G401 (cell line): ENCODE data around the gene KSR1. TPM values are rescaled to one million over a fixed set of nuclear protein-coding genes. Genes with fewer than 3 reads are reported as not detected.
"Not testable (repeated sequence)": the region's sequence is repeated elsewhere in the genome, so short reads cannot be mapped to it uniquely, and the experiment has no call there.

Source experiments
- DNase-seq: peaks from one replicate; pipeline ENCODE4 v3.0.0-alpha.2; 2015; ENCODE audit warnings: low spot score
- in situ Hi-C: cut with HindIII; loops from 2 replicates; pipeline ENCODE4 v1.10.0; 2016; ENCODE audit warnings: low sequenced_read_pairs, mixed read lengths
- total RNA-seq: library from RNA; depleted of rRNA; stranded (reverse); fragments of >200 nt; shearing (Covaris generic); gene quantifications from 2 replicates; pipeline ENCODE4 v1.2.3, GENCODE V29; 2014

KSR1 gene
- total RNA-seq, 1 experiment from 2014 or later, result 6.0 TPM

DNA sequence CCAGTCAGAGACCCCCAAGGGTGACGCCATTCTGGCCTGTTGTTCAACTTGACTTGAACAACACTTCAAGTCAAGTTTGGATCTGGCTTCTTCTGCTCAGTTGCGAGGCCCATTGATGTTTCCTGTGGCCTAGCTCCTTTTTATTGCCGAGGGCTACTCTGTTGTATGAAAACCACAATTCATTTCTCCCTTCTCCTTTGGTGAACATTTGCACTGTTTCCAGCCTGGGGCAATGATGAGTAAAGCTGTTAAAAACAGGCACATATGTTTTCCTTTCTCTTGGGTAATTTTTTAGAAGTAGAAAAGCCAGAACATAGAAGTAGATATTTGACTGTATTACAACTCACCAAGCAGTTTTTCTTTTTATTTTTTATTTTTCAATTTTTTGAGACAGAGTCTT is 173.0 kb downstream of the KSR1 start:
- DNase-seq, in situ Hi-C loops: not testable (repeated sequence)

DNA sequence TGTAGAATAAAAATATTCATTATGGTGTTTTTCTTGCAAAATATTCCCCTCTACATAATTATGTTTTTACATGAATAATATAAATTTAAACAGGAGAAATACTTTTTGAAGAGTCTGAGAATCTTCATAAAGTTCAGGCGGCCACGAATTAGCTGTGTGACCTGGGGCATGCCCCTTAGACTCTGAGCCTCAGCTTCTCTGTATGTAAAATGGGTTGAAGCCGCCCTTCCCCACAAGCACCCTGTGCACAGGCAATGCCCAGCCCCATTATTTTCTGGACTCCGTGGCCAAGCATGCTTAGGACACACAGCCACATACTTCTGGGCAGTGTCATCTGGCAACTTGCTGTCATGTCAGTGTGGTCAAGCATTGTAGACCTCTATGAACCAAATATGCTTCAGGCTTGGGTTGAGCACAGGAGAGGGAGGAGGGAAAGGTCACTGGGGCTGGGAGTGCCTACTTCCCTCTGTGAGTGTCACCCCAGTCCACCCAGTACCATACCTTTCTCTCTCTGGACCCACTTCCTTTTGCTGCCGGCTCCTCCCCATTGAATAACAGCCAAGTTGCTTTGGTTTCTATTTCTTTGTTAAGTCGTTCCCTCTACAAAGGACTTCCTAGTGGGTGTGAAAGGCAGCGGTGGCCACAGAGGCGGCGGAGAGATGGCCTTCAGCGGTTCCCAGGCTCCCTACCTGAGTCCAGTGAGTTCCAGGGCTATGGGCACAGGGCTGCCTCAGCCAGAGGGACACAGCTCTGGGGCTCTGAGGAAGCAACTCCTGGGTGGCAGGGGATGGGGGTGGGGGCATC is 174.6 kb downstream of the KSR1 start, which contains the start of gene LGALS9:
Gene LGALS9, plus strand, starts transcription at position 582 of the 804 bp plus-strand sequence. Its CDS starts 78 bp downstream, at position 660.
- in situ Hi-C loops, result no loop called here
- DNase-seq, result no peak

DNA sequence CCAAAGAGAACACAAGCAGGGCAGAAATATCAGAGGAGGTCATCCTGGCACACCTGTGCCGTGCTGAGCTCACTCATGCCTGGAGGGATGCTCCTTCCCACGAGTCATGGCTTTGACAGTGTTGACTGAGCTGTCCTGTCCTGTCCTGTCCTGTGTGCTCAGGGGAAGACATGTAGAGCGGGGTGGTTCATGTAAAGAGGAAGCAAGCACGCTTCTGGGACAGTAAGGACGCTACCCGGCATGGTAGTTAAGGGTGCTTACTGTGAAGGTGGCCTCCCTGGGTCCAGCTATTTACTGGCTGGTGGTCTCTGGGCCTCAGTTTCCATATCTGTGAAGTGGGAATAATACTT is 175.1 kb downstream of the KSR1 start:
- DNase-seq, result no peak
- in situ Hi-C loops, result no loop called here

- no peak for DNase-seq
- in situ Hi-C loops, result no loop called here
Measured at GRCh38 chr17:27631897-27632725, 175.9 kb downstream of the KSR1 start.

- in situ Hi-C loops, result not testable (repeated sequence)
- peak; percentile 23 for DNase-seq
Measured at GRCh38 chr17:27632766-27633165, 176.5 kb downstream of the KSR1 start.

DNA sequence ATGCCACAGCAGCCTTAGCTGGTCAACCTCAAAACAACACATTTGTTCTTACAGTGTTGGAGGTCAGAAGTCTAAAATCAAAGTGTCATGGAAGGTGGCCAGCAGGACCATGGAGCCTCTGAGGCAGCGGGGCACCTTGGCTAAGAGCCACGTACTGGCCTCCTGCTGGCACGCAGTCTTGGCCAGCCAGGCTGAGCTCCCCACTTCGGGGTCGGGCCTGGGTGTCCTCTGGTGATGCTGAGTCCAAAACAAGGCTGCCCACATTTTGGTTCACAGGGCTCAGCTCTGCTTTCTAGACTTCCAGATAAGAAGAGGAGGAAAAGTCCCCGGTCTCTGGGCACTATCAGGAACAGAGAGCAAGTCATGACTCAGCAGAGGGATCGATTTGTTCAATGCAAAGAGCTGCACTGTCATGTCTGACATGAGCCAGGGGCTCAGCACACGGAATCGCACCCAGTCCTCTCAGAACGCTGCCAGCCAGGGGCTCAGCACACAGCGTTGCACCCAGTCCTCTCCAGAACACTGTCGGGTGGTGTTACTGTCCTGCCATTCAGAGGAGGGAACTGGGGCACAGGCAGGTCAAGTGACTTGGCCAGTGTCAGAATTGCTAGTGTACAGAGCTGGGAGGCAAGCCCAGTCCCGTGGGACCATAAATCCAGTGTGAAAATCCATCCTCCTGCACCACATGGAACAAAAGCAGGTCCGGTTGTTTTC is 177.2 kb downstream of the KSR1 start:
- DNase-seq, result no peak
- in situ Hi-C loops, result no loop called here

DNA sequence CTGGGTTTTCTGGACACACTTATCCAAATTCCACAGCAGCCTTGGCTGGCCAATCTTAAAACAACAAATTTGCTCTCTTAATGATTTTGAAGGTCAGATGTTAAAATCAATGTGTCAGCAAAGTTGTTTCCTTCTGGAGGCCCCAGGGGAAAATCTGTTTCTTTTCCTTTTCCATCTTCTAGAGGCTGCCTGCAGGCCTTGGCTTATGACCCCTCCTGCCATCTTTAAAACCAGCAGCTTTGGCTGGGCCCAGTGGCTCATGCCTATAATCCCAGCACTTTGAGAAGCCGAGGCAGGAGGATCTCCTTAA is 177.7 kb downstream of the KSR1 start:
- no peak for DNase-seq
- in situ Hi-C loops, result no loop called here

GRCh38 chr17:27634776-27635175 is 178.5 kb downstream of the KSR1 start:
- no peak for DNase-seq
- in situ Hi-C loops, result no loop called here

DNA sequence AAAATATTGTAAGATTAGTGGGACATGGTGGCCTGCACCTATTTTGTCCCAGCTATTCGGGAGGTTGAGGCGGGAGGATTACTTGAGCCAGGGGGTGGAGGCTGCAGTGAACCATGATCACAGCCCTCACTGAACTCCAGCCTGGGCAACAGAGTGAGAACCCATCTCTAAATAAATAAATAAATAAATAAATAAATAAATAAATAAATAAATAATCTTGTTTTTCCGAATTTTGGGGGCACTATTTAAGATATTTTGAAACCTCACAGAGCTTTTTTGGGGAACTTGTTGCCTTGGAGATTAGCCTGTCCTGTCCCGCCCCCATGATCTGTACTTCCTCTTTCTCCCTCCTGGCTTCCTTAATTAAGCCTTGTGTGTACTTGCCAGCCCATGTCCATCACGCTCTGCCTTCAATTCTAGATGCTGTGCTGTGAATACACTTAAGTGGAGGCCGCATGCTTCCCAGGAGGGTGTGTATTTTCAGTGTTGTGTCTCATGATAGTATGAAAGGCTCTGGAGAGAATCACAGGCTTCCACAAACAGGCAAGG is 179.1 kb downstream of the KSR1 start:
- in situ Hi-C loops, result no loop called here
- DNase-seq, result no peak

- in situ Hi-C loops, result not testable (repeated sequence)
Measured at GRCh38 chr17:27636005-27636520, 179.8 kb downstream of the KSR1 start.

GRCh38 chr17:27637818-27638217 is 181.6 kb downstream of the KSR1 start:
- in situ Hi-C loops, DNase-seq: not testable (repeated sequence)

More at GRCh38 chr17:27636005-27636520, 179.8 kb downstream of the KSR1 start:
- not testable (repeated sequence) for DNase-seq

DNA sequence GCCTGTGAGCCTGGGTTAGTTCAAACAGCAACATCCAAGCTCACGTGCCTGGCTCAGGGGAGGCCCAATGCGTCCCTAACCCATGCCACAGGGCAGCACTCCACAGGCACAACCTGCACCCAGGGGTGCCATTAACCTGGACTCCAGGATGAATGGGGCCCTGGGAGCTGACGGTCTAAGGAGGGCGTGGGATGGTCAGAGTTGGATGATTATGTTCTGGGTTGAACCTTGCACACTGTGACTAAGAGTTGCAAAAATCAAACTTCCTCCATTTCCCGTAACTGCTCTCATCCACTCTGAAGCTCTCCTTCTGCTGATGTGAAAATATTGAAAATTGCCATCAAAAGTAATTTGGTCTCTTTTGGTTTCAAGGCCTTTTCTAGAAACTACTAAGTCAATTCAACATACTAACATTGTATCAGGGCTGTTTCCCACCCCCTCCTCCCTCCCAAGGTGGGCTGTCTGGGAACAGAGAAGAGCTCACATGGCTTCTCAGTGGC is 182.2 kb downstream of the KSR1 start:
- DNase-seq, in situ Hi-C loops: not testable (repeated sequence)

DNA sequence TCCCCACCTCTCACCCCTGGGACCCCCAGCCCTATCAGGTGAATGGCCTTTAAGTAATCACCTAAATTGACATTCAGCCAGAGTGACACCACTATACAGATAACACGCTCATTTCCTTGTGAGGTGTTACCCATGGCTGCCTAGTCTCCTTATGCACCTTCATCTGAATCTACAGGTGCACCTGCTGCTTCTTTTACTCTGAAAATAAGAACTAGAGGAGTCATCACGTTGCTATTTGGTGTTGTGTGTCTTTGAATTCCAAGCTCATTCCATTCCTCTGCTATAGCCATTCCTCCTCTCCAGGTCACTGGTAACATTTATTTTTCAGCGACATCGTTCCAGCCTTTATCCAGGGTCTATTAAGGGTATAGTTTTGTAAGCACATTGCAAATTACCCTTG is 184.5 kb downstream of the KSR1 start:
- DNase-seq, result no peak
- in situ Hi-C loops, result no loop called here

DNA sequence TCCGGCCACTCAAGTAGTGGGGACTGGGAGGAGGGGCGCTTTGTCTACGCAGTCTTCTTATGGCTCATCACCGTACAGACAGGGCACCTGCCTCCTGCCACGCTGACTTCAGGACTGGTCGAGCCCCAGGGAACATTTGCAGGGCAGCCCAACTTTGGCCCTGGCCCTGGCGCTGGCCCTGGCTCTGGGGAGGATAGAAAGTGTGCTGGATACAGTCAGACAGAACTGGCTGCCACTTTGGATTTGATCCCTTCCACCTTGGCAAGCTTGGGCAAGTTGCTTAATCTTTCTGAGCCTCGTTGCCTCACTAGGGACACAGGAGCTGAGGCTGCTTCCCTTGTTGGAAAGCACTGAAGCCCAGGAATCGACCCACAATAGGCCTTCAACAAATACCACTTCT is 188.3 kb downstream of the KSR1 start:
- in situ Hi-C loops, result no loop called here

GRCh38 chr17:27645621-27646020 is 189.4 kb downstream of the KSR1 start:
- in situ Hi-C loops, DNase-seq: not testable (repeated sequence)

More for the DNA sequence above, 188.3 kb downstream of the KSR1 start:
- DNase-seq, result no peak

GRCh38 chr17:27646232-27646631 is 190.0 kb downstream of the KSR1 start:
- in situ Hi-C loops, result no loop called here
- DNase-seq, result no peak

DNA sequence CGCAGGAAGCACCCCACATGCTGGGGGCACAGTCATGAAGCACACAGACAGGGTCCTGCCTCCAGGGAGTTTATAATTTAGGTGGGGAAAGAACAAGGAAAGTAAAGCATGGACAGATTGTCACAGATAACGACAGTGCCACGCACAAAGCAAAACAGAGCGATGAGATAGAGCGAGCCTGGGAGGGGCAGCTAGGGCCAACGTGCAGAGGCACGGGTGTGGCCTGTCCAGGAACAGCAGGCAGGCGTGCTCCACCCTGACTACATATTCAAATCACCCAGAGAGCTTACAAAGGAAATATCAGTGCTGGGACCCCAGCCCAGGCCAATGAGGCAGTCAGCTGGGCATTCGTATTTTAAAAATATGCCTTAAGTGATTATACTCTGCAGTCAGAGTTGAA is 191.5 kb downstream of the KSR1 start:
- in situ Hi-C loops, result no loop called here

DNA sequence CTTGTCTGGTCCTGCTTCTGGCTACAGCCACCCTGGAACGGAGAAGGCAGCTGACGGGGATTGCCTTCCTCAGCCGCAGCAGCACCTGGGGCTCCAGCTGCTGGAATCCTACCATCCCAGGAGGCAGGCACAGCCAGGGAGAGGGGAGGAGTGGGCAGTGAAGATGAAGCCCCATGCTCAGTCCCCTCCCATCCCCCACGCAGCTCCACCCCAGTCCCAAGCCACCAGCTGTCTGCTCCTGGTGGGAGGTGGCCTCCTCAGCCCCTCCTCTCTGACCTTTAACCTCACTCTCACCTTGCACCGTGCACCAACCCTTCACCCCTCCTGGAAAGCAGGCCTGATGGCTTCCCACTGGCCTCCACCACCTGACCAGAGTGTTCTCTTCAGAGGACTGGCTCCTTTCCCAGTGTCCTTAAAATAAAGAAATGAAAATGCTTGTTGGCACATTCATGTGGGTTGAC is 192.9 kb downstream of the KSR1 start:
- in situ Hi-C loops, result not testable (repeated sequence)
- peak; percentile 75 for DNase-seq

More for the DNA sequence above, 191.5 kb downstream of the KSR1 start:
- no peak for DNase-seq

- peak; percentile 46 for DNase-seq
- in situ Hi-C loops, result no loop called here
Measured at GRCh38 chr17:27649929-27650328, 193.7 kb downstream of the KSR1 start.
